Measurements from ENCODE around the gene BCL6B.

- TF ChIP-seq POLR2A (IDR thresholded peaks at IDR 0.05) (peak; percentile 78 to 83), CTCF (IDR thresholded peaks at IDR 0.05) (peak; percentile 67 to 85 (median 76))
These were observed 8.4 kb upstream of the BCL6B start for GRCh38 chr17:7014261-7014994.

Data from uterus (tissue), 2 donors.